KBM-7 (cell line): ENCODE results near the gene MCF2L2.
"Not testable (repeated sequence)": the region's sequence is repeated elsewhere in the genome, so short reads cannot be mapped to it uniquely, and the experiment has no call there.

ENCODE experiments used
- DNase-seq: peaks from one replicate; pipeline ENCODE4 v3.0.0-alpha.2; 2015
- in situ Hi-C: fragments of 300-500 bp; cut with MboI; formaldehyde crosslinking; loops from 2 replicates; pipeline ENCODE4 v1.14.3; 2020; ENCODE audit warnings: low sequenced_read_pairs, low pct_unique_long_range_greater_than_20kb, mixed read lengths

Gene MCF2L2

DNA sequence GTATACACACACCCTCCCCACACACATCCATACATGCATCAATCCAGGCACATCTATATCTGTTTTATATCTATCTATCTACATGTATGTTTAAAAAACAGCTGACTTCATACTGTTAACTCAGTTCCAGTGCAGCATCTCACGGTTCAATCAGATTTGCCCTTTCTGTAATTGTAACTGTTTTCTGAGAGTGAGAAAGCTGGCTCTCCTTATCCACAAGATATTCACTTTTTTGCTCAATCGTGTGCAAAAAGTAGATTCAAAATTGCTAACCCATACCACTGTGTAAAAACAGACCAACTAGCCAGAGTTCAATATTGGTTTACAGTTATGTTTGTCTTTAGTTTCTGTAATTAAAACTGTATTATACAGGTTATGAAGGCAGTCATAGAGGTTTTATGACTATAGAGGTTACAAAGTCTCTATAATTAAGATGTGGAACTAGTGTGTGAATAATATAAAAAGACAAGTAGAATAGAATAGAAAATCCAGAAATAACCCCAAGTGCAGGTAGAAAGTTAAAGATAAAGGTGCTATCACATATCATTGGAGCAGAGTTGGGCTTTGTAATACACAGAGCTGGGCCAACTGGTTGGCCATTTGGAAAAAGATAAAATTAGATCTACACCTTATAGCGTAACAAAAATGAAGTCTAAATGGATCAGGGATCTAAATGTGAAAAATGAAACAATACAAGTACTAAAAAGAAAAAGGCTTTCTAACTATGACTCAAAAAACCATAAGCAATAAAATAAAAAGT, 20.1 kb upstream of the MCF2L2 start:
- DNase-seq: no peak
- in situ Hi-C loops: no loop called here

- DNase-seq: peak; percentile 92
- in situ Hi-C loops: no loop called here
Measured at GRCh38 chr3:183447206-183448001, 19.0 kb upstream of the MCF2L2 start.

GRCh38 chr3:183446838-183447205, 18.4 kb upstream of the MCF2L2 start:
- in situ Hi-C loops: no loop called here
- DNase-seq: no peak

GRCh38 chr3:183444748-183445147, 16.3 kb upstream of the MCF2L2 start:
- in situ Hi-C loops: no loop called here
- DNase-seq: no peak

GRCh38 chr3:183443395-183444385, 15.3 kb upstream of the MCF2L2 start:
- in situ Hi-C loops: no loop called here
- DNase-seq: no peak

GRCh38 chr3:183442994-183443393, 14.6 kb upstream of the MCF2L2 start:
- in situ Hi-C loops: no loop called here
- DNase-seq: no peak

DNA sequence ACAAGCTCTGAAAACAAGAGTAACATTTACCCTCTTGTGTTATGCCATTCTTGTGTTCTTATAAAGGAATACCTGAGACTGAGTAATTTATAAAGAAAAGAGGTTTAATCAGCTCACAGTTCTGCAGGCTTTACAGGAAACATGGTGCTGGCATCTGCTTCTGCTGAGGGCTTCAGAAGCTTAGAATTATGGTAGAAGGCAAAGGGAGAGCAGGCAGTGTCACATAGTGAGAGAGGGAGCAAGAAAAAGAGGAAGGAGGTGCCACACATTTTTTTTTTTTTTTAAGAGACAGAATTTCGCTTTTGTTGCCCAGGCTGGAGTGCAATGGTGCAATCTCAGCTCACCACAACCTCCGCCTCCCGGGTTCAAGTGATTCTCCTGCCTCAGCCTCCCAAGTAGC, 12.1 kb upstream of the MCF2L2 start:
- peak; percentile 55 for DNase-seq
- in situ Hi-C loops: not testable (repeated sequence)

- DNase-seq: no peak
- in situ Hi-C loops: no loop called here
Measured at GRCh38 chr3:183439515-183439914, 11.1 kb upstream of the MCF2L2 start.

- in situ Hi-C loops: no loop called here
Measured at GRCh38 chr3:183438735-183439134, 10.3 kb upstream of the MCF2L2 start.

DNA sequence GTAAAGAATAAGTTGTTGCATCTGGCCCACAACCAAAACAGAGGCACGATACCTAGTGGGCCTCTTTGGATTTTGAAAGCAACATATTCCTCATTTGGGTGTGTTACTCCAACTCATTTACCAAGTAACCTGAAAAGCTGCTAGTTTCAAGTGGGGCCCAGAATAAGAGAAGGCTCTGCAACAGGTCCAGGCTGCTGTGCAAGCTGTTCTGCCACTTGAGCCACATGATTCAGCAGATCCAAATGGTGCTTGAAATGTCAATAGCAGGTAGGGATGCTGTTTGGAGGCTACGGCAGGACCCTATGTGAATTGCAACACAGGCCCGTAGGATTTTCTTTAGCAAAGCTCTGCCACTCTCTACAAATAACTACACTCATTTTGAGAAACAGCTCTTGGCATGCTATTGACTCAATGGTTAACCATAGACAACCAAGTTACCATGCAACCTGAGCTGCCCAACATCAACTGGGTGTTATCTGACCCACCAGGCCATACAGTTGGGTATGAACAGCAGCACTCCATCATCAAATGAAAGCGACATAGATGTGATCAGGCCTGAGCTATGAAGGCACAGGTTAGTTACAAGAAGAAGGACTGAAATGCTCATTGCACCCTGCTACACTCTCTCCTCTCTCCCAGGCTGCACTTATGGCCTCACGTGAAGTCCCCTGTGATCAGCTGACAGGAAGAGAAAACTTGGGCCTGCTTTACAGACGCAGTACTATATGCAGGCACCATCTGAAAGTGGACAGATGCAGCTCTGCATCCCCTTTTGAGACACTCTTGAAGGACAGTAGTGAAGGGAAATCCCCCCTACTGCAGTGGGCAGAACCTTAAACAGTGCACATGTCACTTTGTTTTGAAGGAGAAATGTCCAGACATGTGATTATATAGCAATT, 9.5 kb upstream of the MCF2L2 start:
- in situ Hi-C loops: no loop called here
- DNase-seq: no peak

More at GRCh38 chr3:183438735-183439134, 10.3 kb upstream of the MCF2L2 start:
- no peak for DNase-seq

GRCh38 chr3:183437061-183437460, 8.6 kb upstream of the MCF2L2 start:
- in situ Hi-C loops: no loop called here

DNA sequence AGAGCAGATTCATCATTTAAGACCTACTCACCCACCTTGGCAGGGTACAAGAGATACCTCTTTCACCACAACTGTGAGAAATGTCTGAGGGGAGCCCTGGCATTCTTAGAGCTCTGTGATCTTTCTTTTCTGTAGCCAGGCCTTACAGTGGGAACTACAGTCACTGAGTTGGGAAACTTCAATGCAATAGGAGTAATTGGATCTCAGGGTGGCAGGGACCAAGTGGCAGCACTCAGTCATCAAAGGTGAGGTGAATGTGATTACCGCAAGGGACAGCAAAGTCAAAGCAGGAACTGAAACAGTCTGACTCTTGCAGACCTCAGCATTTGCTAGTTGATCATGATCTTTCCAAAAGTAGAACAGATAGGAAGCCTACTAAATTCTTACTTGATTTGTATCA, 7.2 kb upstream of the MCF2L2 start:
- in situ Hi-C loops: no loop called here

More at GRCh38 chr3:183437061-183437460, 8.6 kb upstream of the MCF2L2 start:
- no peak for DNase-seq

DNA sequence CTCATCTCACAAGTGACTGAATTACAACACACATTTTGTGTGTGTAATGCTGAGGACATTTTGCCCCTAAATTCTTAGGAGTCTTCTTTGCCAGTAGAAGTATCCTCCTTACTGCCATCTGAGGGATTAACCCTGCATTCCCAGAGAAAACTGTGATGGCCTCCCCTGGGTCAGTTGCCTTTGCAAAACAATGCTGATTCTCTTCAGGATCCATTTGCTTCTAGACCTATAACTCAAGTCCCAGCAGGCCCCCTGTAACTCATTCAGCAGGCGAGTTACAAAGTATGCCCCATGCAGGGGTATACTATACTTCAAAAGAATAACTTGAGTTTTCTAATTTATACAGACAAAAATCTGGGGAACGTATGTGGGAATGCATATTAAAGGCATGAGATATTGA, 6.6 kb upstream of the MCF2L2 start:
- no peak for DNase-seq

More for the DNA sequence above, 7.2 kb upstream of the MCF2L2 start:
- no peak for DNase-seq

GRCh38 chr3:183434503-183434902, 6.1 kb upstream of the MCF2L2 start:
- in situ Hi-C loops: no loop called here
- DNase-seq: no peak

More for the DNA sequence above, 6.6 kb upstream of the MCF2L2 start:
- in situ Hi-C loops: no loop called here

GRCh38 chr3:183430325-183430957, 2.0 kb upstream of the MCF2L2 start:
- in situ Hi-C loops: no loop called here
- DNase-seq: peak; percentile 27

- in situ Hi-C loops: no loop called here
- peak; percentile 36 for DNase-seq
Measured at GRCh38 chr3:183427876-183428446, 458 bp downstream of the MCF2L2 start.

GRCh38 chr3:183427196-183427875, 1.1 kb downstream of the MCF2L2 start:
- in situ Hi-C loops: no loop called here
- no peak for DNase-seq
